G401.6 (cell line): ENCODE measurements around the gene PTCRA.

Experiments
- FAIRE-seq: peaks from 2 replicates; lab custom pipeline; 2012; peaks lifted over from hg19 to GRCh38; lab: Jason Lieb, UNC

PTCRA gene

GRCh38 chr6:42974919-42975505 lies 59.2 kb downstream of the PTCRA start:
- no peak for FAIRE-seq
